ENCODE data around the gene BEND6.

DNA sequence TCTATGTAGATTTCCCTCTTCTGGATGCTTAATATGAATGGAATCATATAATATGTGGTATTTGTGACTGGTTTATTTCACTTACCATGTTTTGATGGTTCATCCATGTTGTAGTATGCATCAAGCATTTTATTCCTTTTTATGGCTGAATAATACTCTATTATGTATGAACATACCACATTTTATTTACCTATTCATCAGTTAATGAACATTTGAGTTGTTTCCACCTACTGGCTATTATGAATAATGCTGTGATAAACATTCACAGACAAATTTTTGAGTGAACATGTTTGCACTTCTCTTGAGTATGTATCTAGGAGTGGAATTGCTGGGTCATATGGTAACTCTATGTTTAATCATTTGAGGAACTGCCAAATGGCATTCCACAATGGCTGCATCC, 120.2 kb downstream of the BEND6 start:
- TF ChIP-seq, protein P1, sequence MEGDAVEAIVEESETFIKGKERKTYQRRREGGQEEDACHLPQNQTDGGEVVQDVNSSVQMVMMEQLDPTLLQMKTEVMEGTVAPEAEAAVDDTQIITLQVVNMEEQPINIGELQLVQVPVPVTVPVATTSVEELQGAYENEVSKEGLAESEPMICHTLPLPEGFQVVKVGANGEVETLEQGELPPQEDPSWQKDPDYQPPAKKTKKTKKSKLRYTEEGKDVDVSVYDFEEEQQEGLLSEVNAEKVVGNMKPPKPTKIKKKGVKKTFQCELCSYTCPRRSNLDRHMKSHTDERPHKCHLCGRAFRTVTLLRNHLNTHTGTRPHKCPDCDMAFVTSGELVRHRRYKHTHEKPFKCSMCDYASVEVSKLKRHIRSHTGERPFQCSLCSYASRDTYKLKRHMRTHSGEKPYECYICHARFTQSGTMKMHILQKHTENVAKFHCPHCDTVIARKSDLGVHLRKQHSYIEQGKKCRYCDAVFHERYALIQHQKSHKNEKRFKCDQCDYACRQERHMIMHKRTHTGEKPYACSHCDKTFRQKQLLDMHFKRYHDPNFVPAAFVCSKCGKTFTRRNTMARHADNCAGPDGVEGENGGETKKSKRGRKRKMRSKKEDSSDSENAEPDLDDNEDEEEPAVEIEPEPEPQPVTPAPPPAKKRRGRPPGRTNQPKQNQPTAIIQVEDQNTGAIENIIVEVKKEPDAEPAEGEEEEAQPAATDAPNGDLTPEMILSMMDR (IDR thresholded peaks at IDR 0.05), result no peak
- no peak for TF ChIP-seq POLR2A (IDR thresholded peaks at IDR 0.05)
